SU-DHL-6 (cell line): ENCODE data around the gene TMEM214.

Experiments
- H2AFZ ChIP-seq: fragments of 200-600 bp; sonication (generic); 2 replicates; pipeline ENCODE4 v1.6.1; 2014; ENCODE audit warnings: low read depth, mild to moderate bottlenecking, moderate library complexity, mixed read lengths, antibody characterized with exemption, low read length; ENCODE audit not compliant: severe bottlenecking
- H3F3A ChIP-seq: fragments of 200-600 bp; shearing (Covaris generic); 2 replicates; pipeline ENCODE4 v1.6.0; 2016; ENCODE audit warnings: antibody characterized with exemption, mild to moderate bottlenecking; ENCODE audit not compliant: insufficient read depth
- H3K27ac ChIP-seq: fragments of 200-600 bp; sonication (generic); 2 replicates; pipeline ENCODE4 v1.5.1; 2016; ENCODE audit warnings: low read depth, mild to moderate bottlenecking, low read length, moderate library complexity, mixed read lengths
- H3K27me3 ChIP-seq: fragments of 200-600 bp; sonication (generic), shearing (Covaris generic); 2 replicates; pipeline ENCODE4 v1.6.0; 2014; ENCODE audit warnings: mild to moderate bottlenecking, low read length
- H3K36me3 ChIP-seq: fragments of 200-600 bp; sonication (generic); 2 replicates; pipeline ENCODE4 v1.6.1; 2014; ENCODE audit warnings: mild to moderate bottlenecking, low read length, mixed read lengths
- H3K4me2 ChIP-seq: fragments of 300-600, 200-600 bp; shearing (Covaris generic), sonication (generic); 2 replicates; pipeline ENCODE4 v1.6.0; 2014; ENCODE audit warnings: low read length, low read depth, mild to moderate bottlenecking; ENCODE audit not compliant: poor library complexity, severe bottlenecking
- H3K4me3 ChIP-seq: fragments of 200-600 bp; sonication (generic); 2 replicates; pipeline ENCODE4 v1.5.1; 2014; ENCODE audit warnings: antibody characterized with exemption, low read length, mild to moderate bottlenecking, mixed read lengths; ENCODE audit not compliant: insufficient read depth, poor library complexity, severe bottlenecking
- H3K79me2 ChIP-seq: fragments of 200-600 bp; sonication (generic); 2 replicates; pipeline ENCODE4 v1.6.1; 2014; ENCODE audit warnings: mild to moderate bottlenecking, low read length, moderate library complexity; ENCODE audit not compliant: insufficient read depth
- H3K9ac ChIP-seq: fragments of 200-600 bp; sonication (generic); 2 replicates; pipeline ENCODE4 v1.7.0; 2014; ENCODE audit warnings: mild to moderate bottlenecking, low read length
- H3K9me2 ChIP-seq: fragments of 200-600 bp; sonication (generic); replicated peaks from 2 replicates; pipeline ENCODE4 v1.6.1; 2014; ENCODE audit warnings: low read length; ENCODE audit not compliant: insufficient read depth
- H3K9me3 ChIP-seq: fragments of 200-600 bp; sonication (generic); 2 replicates; pipeline ENCODE4 v1.6.1; 2014; ENCODE audit warnings: low read length, mixed read lengths; ENCODE audit not compliant: insufficient read depth
- H4K20me1 ChIP-seq: fragments of 200-600 bp; sonication (generic); 2 replicates; pipeline ENCODE4 v1.6.1; 2014; ENCODE audit warnings: low read depth, mild to moderate bottlenecking, antibody characterized with exemption, low read length, moderate library complexity, mixed read lengths
- EZH2phosphoT487 ChIP-seq: fragments of 200-600 bp; sonication (generic), shearing (Covaris generic); conservative IDR thresholded peaks from 2 replicates; pipeline ENCODE4 v1.6.1; 2018; ENCODE audit warnings: mild to moderate bottlenecking, antibody characterized with exemption, low read length, moderate library complexity, mixed read lengths
- TF ChIP-seq, protein P1 (sequence below): fragments of 200-600 bp; sonication (generic); IDR thresholded peaks from one replicate; pipeline ENCODE4 v1.5.1; 2017; ENCODE audit warnings: antibody characterized with exemption, mild to moderate bottlenecking, low read length, moderate library complexity; ENCODE audit not compliant: insufficient read depth, poor library complexity, severe bottlenecking

The TMEM214 gene

DNA sequence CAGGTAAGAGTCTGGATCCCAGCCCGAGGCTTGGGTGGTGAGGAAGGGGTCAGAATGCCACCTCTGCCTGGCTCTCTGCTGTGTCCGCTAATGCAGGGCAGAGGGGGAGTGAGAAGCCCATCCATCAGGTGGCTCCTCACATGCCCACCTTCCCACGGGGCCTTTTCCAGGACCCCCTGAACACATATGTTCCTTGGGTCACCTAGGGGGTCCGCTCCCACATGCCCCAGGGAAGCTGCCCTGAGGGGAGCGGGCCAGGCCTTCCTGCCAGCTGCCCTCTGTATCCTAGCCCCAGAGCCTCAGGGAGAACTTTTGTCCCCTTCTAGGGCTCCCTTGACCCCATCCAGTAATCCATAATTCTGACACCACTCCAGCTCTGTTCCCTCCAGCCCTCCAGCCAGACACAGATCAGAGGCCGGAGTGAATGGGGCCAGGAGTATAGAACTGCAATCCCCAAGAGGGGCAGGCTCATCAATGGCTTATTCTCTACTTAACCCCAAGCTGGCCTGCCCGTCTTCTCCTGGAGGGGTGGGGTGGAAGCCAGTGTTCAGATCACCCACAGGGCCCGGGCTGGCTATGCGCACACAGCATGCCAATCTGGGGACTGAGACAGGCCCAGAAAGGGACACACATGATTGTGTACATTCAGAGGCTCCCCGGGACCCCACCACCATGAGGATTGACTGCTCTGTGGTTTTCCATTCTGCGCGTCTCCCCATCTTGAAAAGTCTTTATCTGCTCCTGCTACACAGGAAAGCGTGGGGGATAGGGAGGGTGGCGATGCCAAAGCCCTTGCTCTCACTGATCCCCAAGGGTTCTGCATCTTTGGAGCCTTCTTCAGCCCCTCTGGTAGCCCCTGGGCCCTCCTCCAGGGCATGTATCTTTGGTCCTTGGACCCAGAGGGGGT, 46.7 kb downstream of the TMEM214 start:
- Histone ChIP-seq H3K27ac (no peak overlapping the region), H3K9ac (no peak overlapping the region), H3F3A (peaks cover 14% of the 10 kb centered on the region; the same call in 1 of the 2 replicates), H4K20me1 (no peaks in the 10 kb centered on the region), H3K4me3 (no peak overlapping the region), H3K79me2 (no peaks in the 10 kb centered on the region), H3K9me2 (no peaks in the 10 kb centered on the region), H3K27me3 (no peaks in the 10 kb centered on the region), H3K9me3 (no peaks in the 10 kb centered on the region), H2AFZ (no peak overlapping the region), H3K36me3 (no peaks in the 10 kb centered on the region), H3K4me2 (no peak overlapping the region)
- TF ChIP-seq, protein P1, sequence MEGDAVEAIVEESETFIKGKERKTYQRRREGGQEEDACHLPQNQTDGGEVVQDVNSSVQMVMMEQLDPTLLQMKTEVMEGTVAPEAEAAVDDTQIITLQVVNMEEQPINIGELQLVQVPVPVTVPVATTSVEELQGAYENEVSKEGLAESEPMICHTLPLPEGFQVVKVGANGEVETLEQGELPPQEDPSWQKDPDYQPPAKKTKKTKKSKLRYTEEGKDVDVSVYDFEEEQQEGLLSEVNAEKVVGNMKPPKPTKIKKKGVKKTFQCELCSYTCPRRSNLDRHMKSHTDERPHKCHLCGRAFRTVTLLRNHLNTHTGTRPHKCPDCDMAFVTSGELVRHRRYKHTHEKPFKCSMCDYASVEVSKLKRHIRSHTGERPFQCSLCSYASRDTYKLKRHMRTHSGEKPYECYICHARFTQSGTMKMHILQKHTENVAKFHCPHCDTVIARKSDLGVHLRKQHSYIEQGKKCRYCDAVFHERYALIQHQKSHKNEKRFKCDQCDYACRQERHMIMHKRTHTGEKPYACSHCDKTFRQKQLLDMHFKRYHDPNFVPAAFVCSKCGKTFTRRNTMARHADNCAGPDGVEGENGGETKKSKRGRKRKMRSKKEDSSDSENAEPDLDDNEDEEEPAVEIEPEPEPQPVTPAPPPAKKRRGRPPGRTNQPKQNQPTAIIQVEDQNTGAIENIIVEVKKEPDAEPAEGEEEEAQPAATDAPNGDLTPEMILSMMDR = no peak
- TF ChIP-seq EZH2phosphoT487 = no peak

DNA sequence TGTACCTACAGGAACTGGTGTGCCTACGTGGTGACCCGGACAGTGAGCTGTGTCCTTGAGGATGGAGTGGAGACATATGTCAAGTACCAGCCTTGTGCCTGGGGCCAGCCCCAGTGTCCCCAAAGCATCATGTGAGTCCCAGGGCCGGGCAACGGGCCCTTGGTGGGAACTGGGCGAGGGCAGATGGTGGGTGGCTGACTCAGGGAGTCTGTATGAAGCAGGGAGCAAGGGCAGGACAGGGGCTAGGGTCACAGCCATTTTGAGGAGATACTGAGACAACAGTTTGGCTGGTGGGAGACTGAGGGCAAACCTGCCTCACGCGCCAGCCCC, 47.3 kb downstream of the TMEM214 start:
- H3K79me2 ChIP-seq = no peaks in the 10 kb centered on the region
- no peak overlapping the region for H3K27ac ChIP-seq
- no peaks in the 10 kb centered on the region for H4K20me1 ChIP-seq
- H3K4me2 ChIP-seq = no peak overlapping the region
- no peak overlapping the region for H2AFZ ChIP-seq
- H3K9me2 ChIP-seq = no peaks in the 10 kb centered on the region
- H3F3A ChIP-seq = peaks cover 11% of the 10 kb centered on the region; the same call in 1 of the 2 replicates
- no peak overlapping the region for H3K9ac ChIP-seq
- no peaks in the 10 kb centered on the region for H3K36me3 ChIP-seq
- no peaks in the 10 kb centered on the region for H3K9me3 ChIP-seq
- H3K27me3 ChIP-seq = no peaks in the 10 kb centered on the region
- TF ChIP-seq EZH2phosphoT487 = no peak
- TF ChIP-seq, protein P1 = no peak
- no peak overlapping the region for H3K4me3 ChIP-seq

DNA sequence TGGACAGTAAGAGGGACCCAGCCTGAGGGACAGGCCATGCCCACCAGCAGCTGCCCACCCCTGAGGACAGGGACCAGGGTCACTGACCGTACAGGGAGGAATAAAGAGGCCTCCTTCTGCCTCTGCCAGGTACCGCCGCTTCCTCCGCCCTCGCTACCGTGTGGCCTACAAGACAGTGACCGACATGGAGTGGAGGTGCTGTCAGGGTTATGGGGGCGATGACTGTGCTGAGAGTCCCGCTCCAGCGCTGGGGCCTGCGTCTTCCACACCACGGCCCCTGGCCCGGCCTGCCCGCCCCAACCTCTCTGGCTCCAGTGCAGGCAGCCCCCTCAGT, 47.8 kb downstream of the TMEM214 start:
- H3K4me3 ChIP-seq = no peak overlapping the region
- H4K20me1 ChIP-seq = no peaks in the 10 kb centered on the region
- no peak overlapping the region for H3K4me2 ChIP-seq
- H2AFZ ChIP-seq = no peak overlapping the region
- H3K27ac ChIP-seq = no peak overlapping the region
- H3K27me3 ChIP-seq = no peaks in the 10 kb centered on the region
- H3K9ac ChIP-seq = no peak overlapping the region
- no peaks in the 10 kb centered on the region for H3K9me2 ChIP-seq
- no peaks in the 10 kb centered on the region for H3K79me2 ChIP-seq
- H3K36me3 ChIP-seq = no peaks in the 10 kb centered on the region
- H3F3A ChIP-seq = peaks cover 7% of the 10 kb centered on the region; the same call in 1 of the 2 replicates
- TF ChIP-seq, protein P1 = no peak
- no peak for TF ChIP-seq EZH2phosphoT487
- H3K9me3 ChIP-seq = no peaks in the 10 kb centered on the region
